ES-I3 (cell line): ENCODE measurements around the gene UIMC1.

Experiments
- H3K36me3 ChIP-seq: 2 replicates; pipeline ENCODE4 v1.6.1; 2013; ENCODE audit warnings: mild to moderate bottlenecking, low read length, control low read depth, moderate library complexity; ENCODE audit not compliant: insufficient read depth
- H3K4me1 ChIP-seq: 2 replicates; pipeline ENCODE4 v1.6.1; 2013; ENCODE audit warnings: mild to moderate bottlenecking, control low read depth, low read length; ENCODE audit not compliant: insufficient read depth
- H3K9ac ChIP-seq: 2 replicates; pipeline ENCODE4 v1.6.1; 2013; ENCODE audit warnings: low read depth, mild to moderate bottlenecking, low read length, moderate library complexity
- H3K9me3 ChIP-seq: 2 replicates; pipeline ENCODE4 v1.6.1; 2013; ENCODE audit warnings: mild to moderate bottlenecking, low read length, moderate library complexity; ENCODE audit not compliant: control insufficient read depth, insufficient read depth

Gene UIMC1

GRCh38 chr5:176956756-176957155 lies 49.8 kb downstream of the UIMC1 start:
- H3K9ac ChIP-seq, result no peak overlapping the region
- H3K36me3 ChIP-seq, result peaks cover 12% of the 10 kb centered on the region
- no peaks in the 10 kb centered on the region for H3K9me3 ChIP-seq
- H3K4me1 ChIP-seq, result no peaks in the 10 kb centered on the region

GRCh38 chr5:176955895-176956294 lies 50.7 kb downstream of the UIMC1 start:
- Histone ChIP-seq H3K9me3 (no peaks in the 10 kb centered on the region), H3K4me1 (no peaks in the 10 kb centered on the region), H3K36me3 (peaks cover 12% of the 10 kb centered on the region), H3K9ac (no peak overlapping the region)

GRCh38 chr5:176954050-176954449 lies 52.5 kb downstream of the UIMC1 start:
- Histone ChIP-seq H3K9ac (no peak overlapping the region), H3K36me3 (peaks cover 17% of the 10 kb centered on the region), H3K4me1 (no peaks in the 10 kb centered on the region), H3K9me3 (no peaks in the 10 kb centered on the region)

- H3K36me3 ChIP-seq, result peaks cover 14% of the 10 kb centered on the region
- H3K4me1 ChIP-seq, result peaks cover 7% of the 10 kb centered on the region; the same call in 1 of the 2 replicates
- H3K9ac ChIP-seq, result no peak overlapping the region
- no peaks in the 10 kb centered on the region for H3K9me3 ChIP-seq
These were observed 53.9 kb downstream of the UIMC1 start for GRCh38 chr5:176952531-176953193.

- peaks cover 24% of the 10 kb centered on the region for H3K4me1 ChIP-seq
- H3K9ac ChIP-seq, result no peak overlapping the region
- H3K9me3 ChIP-seq, result no peaks in the 10 kb centered on the region
- peaks cover 13% of the 10 kb centered on the region for H3K36me3 ChIP-seq
These were observed 58.1 kb downstream of the UIMC1 start for GRCh38 chr5:176948458-176948857.

GRCh38 chr5:176947847-176948246 lies 58.7 kb downstream of the UIMC1 start:
- Histone ChIP-seq H3K4me1 (peaks cover 30% of the 10 kb centered on the region), H3K9me3 (no peaks in the 10 kb centered on the region), H3K9ac (no peak overlapping the region), H3K36me3 (peaks cover 10% of the 10 kb centered on the region; the same call in 1 of the 2 replicates)

GRCh38 chr5:176944268-176944667 lies 62.3 kb downstream of the UIMC1 start:
- H3K36me3 ChIP-seq, result peaks cover 10% of the 10 kb centered on the region; the same call in 1 of the 2 replicates
- H3K9ac ChIP-seq, result peak overlapping the region; percentile 28; the same call in 1 of the 2 replicates
- peaks cover 31% of the 10 kb centered on the region for H3K4me1 ChIP-seq
- H3K9me3 ChIP-seq, result no peaks in the 10 kb centered on the region

- Histone ChIP-seq H3K36me3 (peaks cover 7% of the 10 kb centered on the region; the same call in 1 of the 2 replicates), H3K9ac (peak overlapping the region; percentile 28; the same call in 1 of the 2 replicates), H3K9me3 (no peaks in the 10 kb centered on the region), H3K4me1 (peaks cover 31% of the 10 kb centered on the region)
These were observed 62.8 kb downstream of the UIMC1 start for GRCh38 chr5:176943816-176944215.

GRCh38 chr5:176941951-176942350 lies 64.6 kb downstream of the UIMC1 start:
- Histone ChIP-seq H3K4me1 (peaks cover 24% of the 10 kb centered on the region), H3K36me3 (peaks cover 7% of the 10 kb centered on the region; the same call in 1 of the 2 replicates), H3K9me3 (no peaks in the 10 kb centered on the region), H3K9ac (no peak overlapping the region)

GRCh38 chr5:176938472-176938871 lies 68.1 kb downstream of the UIMC1 start:
- H3K9ac ChIP-seq, result no peak overlapping the region
- H3K36me3 ChIP-seq, result 0 out of 2 replicates have a peak, but pooled peaks cover 3% of the 10 kb centered on the region
- H3K9me3 ChIP-seq, result no peaks in the 10 kb centered on the region
- peaks cover 7% of the 10 kb centered on the region for H3K4me1 ChIP-seq

GRCh38 chr5:176935017-176935416 lies 71.6 kb downstream of the UIMC1 start:
- H3K4me1 ChIP-seq, result no peaks in the 10 kb centered on the region
- H3K9me3 ChIP-seq, result no peaks in the 10 kb centered on the region
- H3K36me3 ChIP-seq, result no peaks in the 10 kb centered on the region
- no peak overlapping the region for H3K9ac ChIP-seq

- no peaks in the 10 kb centered on the region for H3K9me3 ChIP-seq
- no peak overlapping the region for H3K9ac ChIP-seq
- H3K36me3 ChIP-seq, result no peaks in the 10 kb centered on the region
These were observed 72.2 kb downstream of the UIMC1 start for GRCh38 chr5:176934309-176934930.

GRCh38 chr5:176929654-176930053 lies 76.9 kb downstream of the UIMC1 start:
- Histone ChIP-seq H3K36me3 (no peaks in the 10 kb centered on the region; the same call in 1 of the 2 replicates), H3K9me3 (no peaks in the 10 kb centered on the region)

More at GRCh38 chr5:176934309-176934930, 72.2 kb downstream of the UIMC1 start:
- no peaks in the 10 kb centered on the region for H3K4me1 ChIP-seq

GRCh38 chr5:176927562-176927961 lies 79.0 kb downstream of the UIMC1 start:
- no peaks in the 10 kb centered on the region; the same call in 1 of the 2 replicates for H3K36me3 ChIP-seq
- H3K9ac ChIP-seq, result no peak overlapping the region
- H3K4me1 ChIP-seq, result no peaks in the 10 kb centered on the region
- no peaks in the 10 kb centered on the region for H3K9me3 ChIP-seq

More at GRCh38 chr5:176929654-176930053, 76.9 kb downstream of the UIMC1 start:
- H3K9ac ChIP-seq, result no peak overlapping the region
- no peaks in the 10 kb centered on the region for H3K4me1 ChIP-seq

- Histone ChIP-seq H3K4me1 (no peaks in the 10 kb centered on the region), H3K9ac (no peak overlapping the region), H3K36me3 (no peaks in the 10 kb centered on the region; the same call in 1 of the 2 replicates), H3K9me3 (no peaks in the 10 kb centered on the region)
These were observed 83.8 kb downstream of the UIMC1 start for GRCh38 chr5:176922817-176923216.
